Fibroblast of gingiva (primary cell): Measurements from ENCODE around the gene CKM.
"Not testable (repeated sequence)": the region's sequence is repeated elsewhere in the genome, so short reads cannot be mapped to it uniquely, and the experiment has no call there.

Experiments
- DNase-seq: peaks from one replicate; pipeline ENCODE4 v3.0.0-alpha.2; 2011; ENCODE audit warnings: low read depth

Gene CKM

GRCh38 chr19:45290381-45290931, 32.2 kb downstream of the CKM start:
- no peak for DNase-seq

- DNase-seq: no peak
Measured at GRCh38 chr19:45283443-45284033, 39.1 kb downstream of the CKM start.

GRCh38 chr19:45280471-45280961, 42.2 kb downstream of the CKM start:
- no peak for DNase-seq

- no peak for DNase-seq
Measured at GRCh38 chr19:45279587-45280192, 43.0 kb downstream of the CKM start.

- no peak for DNase-seq
Measured at GRCh38 chr19:45278087-45278486, 44.6 kb downstream of the CKM start.

- no peak for DNase-seq
Measured at GRCh38 chr19:45276284-45276687, 46.4 kb downstream of the CKM start.

GRCh38 chr19:45275370-45275971, 47.2 kb downstream of the CKM start:
- no peak for DNase-seq

- no peak for DNase-seq
Measured at GRCh38 chr19:45273521-45273855, 49.2 kb downstream of the CKM start.

GRCh38 chr19:45271735-45272108, 51.0 kb downstream of the CKM start:
- DNase-seq: no peak

GRCh38 chr19:45271098-45271734, 51.5 kb downstream of the CKM start:
- DNase-seq: no peak

GRCh38 chr19:45269939-45270338, 52.7 kb downstream of the CKM start:
- not testable (repeated sequence) for DNase-seq

- no peak for DNase-seq
Measured at GRCh38 chr19:45267296-45267695, 55.4 kb downstream of the CKM start.

- DNase-seq: no peak
Measured at GRCh38 chr19:45265375-45265774, 57.3 kb downstream of the CKM start.

GRCh38 chr19:45264781-45265317, 57.8 kb downstream of the CKM start:
- DNase-seq: no peak

- DNase-seq: no peak
Measured at GRCh38 chr19:45263013-45263412, 59.7 kb downstream of the CKM start.

GRCh38 chr19:45262570-45262969, 60.1 kb downstream of the CKM start:
- no peak for DNase-seq

- DNase-seq: no peak
Measured at GRCh38 chr19:45258862-45259261, 63.8 kb downstream of the CKM start.

- DNase-seq: no peak
Measured at GRCh38 chr19:45256836-45257235, 65.8 kb downstream of the CKM start.
